ENCODE measurements around the gene EFR3B. TPM values are rescaled to one million over a fixed set of nuclear protein-coding genes. Genes with fewer than 3 reads are reported as not detected.
A peak's percentile ranks its signal among the peaks of the same experiment; 100 is the strongest.

Gene EFR3B
- total RNA-seq, 1 donor from 2014 or later = 1.5 TPM

DNA sequence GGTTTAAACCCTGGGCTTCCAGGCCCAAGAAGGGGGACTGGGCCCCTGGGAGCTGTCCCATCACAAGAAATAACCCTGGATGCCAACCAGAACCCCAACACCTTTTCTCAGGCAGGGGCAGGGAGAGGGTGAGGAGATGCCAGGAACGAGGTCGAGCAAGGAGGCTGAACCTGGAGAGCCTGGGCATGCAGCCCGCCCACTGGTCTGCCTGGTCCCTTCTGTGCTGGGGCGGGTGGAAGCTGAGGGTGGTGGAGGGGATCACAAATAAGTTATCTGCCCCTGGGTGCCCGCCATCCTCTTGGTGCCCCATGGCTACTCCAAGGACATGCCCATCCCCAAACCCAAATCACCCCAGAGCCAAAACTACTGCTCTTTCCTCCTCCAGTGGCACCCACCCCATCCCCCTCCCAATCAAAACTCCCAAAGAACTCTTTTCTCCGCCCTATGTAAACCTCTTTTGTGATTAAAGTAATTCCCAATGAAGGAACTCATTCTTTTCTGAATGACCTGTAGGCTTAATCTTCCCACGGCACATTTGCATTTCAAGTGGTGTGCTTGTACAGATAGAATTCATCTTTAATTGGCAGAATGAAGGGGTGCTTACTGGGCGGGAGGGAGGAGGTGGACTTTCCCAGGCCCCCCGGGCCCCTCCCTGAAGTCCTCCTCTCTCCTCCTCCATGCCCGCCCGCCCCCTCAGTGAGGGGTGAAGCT lies 47.9 kb downstream of the EFR3B start:
- TF ChIP-seq, protein P1, sequence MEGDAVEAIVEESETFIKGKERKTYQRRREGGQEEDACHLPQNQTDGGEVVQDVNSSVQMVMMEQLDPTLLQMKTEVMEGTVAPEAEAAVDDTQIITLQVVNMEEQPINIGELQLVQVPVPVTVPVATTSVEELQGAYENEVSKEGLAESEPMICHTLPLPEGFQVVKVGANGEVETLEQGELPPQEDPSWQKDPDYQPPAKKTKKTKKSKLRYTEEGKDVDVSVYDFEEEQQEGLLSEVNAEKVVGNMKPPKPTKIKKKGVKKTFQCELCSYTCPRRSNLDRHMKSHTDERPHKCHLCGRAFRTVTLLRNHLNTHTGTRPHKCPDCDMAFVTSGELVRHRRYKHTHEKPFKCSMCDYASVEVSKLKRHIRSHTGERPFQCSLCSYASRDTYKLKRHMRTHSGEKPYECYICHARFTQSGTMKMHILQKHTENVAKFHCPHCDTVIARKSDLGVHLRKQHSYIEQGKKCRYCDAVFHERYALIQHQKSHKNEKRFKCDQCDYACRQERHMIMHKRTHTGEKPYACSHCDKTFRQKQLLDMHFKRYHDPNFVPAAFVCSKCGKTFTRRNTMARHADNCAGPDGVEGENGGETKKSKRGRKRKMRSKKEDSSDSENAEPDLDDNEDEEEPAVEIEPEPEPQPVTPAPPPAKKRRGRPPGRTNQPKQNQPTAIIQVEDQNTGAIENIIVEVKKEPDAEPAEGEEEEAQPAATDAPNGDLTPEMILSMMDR (IDR thresholded peaks at IDR 0.05) = no peak
- no peak for TF ChIP-seq POLR2AphosphoS5 (IDR thresholded peaks at IDR 0.05; ENCODE audit: insufficient read depth in 1 of 2, low read depth in 1 of 2)
- TF ChIP-seq POLR2A (IDR thresholded peaks at IDR 0.05) = no peak
- Histone ChIP-seq H3K36me3 (no peaks in the 10 kb centered on the region), H3K27me3 (no peaks in the 10 kb centered on the region), H3K4me1 (no peaks in the 10 kb centered on the region), H3K9me3 (no peaks in the 10 kb centered on the region), H3K4me3 (no peak overlapping the region), H3K27ac (no peak overlapping the region)
- DNase-seq (ENCODE audit: extremely low spot score in 2 of 2) = no peak
- intact Hi-C loops (cut with DNase I) = no loop called here

DNA sequence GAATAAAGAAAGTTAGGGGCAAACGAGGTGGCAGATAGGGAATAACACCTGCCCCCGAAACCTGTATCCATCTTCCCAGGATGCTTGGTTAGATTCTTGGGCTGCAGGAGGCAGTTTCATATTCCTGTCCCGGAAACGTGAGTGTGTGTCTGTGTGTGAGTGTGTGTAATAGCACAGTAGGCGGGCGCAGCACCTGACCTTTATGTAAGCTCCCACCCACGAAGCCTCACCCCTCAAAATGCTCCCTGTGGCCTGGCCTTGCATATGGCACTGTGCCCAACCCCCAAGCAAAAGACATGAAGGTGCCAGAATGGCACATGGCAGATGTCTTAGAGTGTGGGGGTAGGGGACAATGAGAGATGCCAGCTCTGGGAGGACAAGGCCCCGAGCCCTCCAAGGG lies 48.9 kb downstream of the EFR3B start:
- DNase-seq (ENCODE audit: extremely low spot score in 2 of 2) = no peak
- no peaks in the 10 kb centered on the region for H3K27me3 ChIP-seq
- no peaks in the 10 kb centered on the region for H3K4me1 ChIP-seq
- no peaks in the 10 kb centered on the region for H3K36me3 ChIP-seq
- H3K27ac ChIP-seq = no peak overlapping the region
- H3K4me3 ChIP-seq = no peak overlapping the region
- intact Hi-C loops (cut with DNase I) = no loop called here
- no peaks in the 10 kb centered on the region for H3K9me3 ChIP-seq
- TF ChIP-seq, protein P1 (IDR thresholded peaks at IDR 0.05) = no peak
- TF ChIP-seq POLR2A (IDR thresholded peaks at IDR 0.05) (no peak), POLR2AphosphoS5 (IDR thresholded peaks at IDR 0.05; ENCODE audit: insufficient read depth in 1 of 2, low read depth in 1 of 2) (no peak)

- no peak overlapping the region for H3K4me3 ChIP-seq
- H3K27ac ChIP-seq = no peak overlapping the region
- no peaks in the 10 kb centered on the region for H3K4me1 ChIP-seq
- intact Hi-C loops (cut with DNase I) = no loop called here
- no peak for DNase-seq (ENCODE audit: extremely low spot score in 2 of 2)
- TF ChIP-seq, protein P1 (IDR thresholded peaks at IDR 0.05) = no peak
- TF ChIP-seq POLR2A (IDR thresholded peaks at IDR 0.05) = no peak
- no peak for TF ChIP-seq POLR2AphosphoS5 (IDR thresholded peaks at IDR 0.05; ENCODE audit: insufficient read depth in 1 of 2, low read depth in 1 of 2)
- no peaks in the 10 kb centered on the region for H3K27me3 ChIP-seq
- no peaks in the 10 kb centered on the region for H3K36me3 ChIP-seq
- no peaks in the 10 kb centered on the region for H3K9me3 ChIP-seq
These were observed 49.4 kb downstream of the EFR3B start for GRCh38 chr2:25091265-25091664.

GRCh38 chr2:25098056-25098455 lies 56.2 kb downstream of the EFR3B start:
- peak overlapping the region; percentile 62 for H3K27ac ChIP-seq

More at GRCh38 chr2:25098056-25098455, 56.2 kb downstream of the EFR3B start:
- no peaks in the 10 kb centered on the region for H3K4me1 ChIP-seq
- DNase-seq (ENCODE audit: extremely low spot score in 2 of 2) = no peak
- TF ChIP-seq, protein P1 (IDR thresholded peaks at IDR 0.05) = no peak
- no peak for TF ChIP-seq POLR2A (IDR thresholded peaks at IDR 0.05)
- no peak for TF ChIP-seq POLR2AphosphoS5 (IDR thresholded peaks at IDR 0.05; ENCODE audit: insufficient read depth in 1 of 2, low read depth in 1 of 2)
- H3K4me3 ChIP-seq = no peak overlapping the region
- H3K27me3 ChIP-seq = no peaks in the 10 kb centered on the region
- intact Hi-C loops (cut with DNase I) = no loop called here
- H3K9me3 ChIP-seq = no peaks in the 10 kb centered on the region
- H3K36me3 ChIP-seq = no peaks in the 10 kb centered on the region
